HepG2 (cell line): Measurements from ENCODE around the gene THPO. TPM values are rescaled to one million over a fixed set of nuclear protein-coding genes. Genes with fewer than 3 reads are reported as not detected.

Experiments used
- ATAC-seq: fragments of 200-7000 bp; cut with Tn5 transposase; 3 replicates; pipeline ENCODE4 v1.9.1; 2020; ENCODE audit warnings: mild to moderate bottlenecking, moderate library complexity
- BruUV-seq: library from RNA; stranded (reverse); fragments of 400-500 nt; replicated peaks from 2 replicates; lab custom pipeline; 2021; lab: Mats Ljungman, UMichigan
- CTCF ChIA-PET: fragments of 300-600 bp; formaldehyde crosslinking; extraction: SDS; loops from one replicate; lab custom pipeline; 2021; ENCODE audit warnings: low total read pairs, inconsistent platforms, low intra/inter-chr PET ratio; lab: Yijun Ruan, JAX
- POLR2A ChIA-PET: fragments of 350-600 bp; sonication (Branson Sonifier 250); formaldehyde crosslinking; loops from one replicate; lab custom pipeline; 2020; ENCODE audit warnings: antibody characterized with exemption, inconsistent platforms; lab: Yijun Ruan, JAX
- DNase-seq: peaks from one replicate; pipeline ENCODE4 v3.0.0-alpha.2; 2015; ENCODE audit warnings: low spot score
- FAIRE-seq: peaks from 3 replicates; lab custom pipeline; 2011; peaks lifted over from hg19 to GRCh38; lab: Jason Lieb, UNC
- H2AFZ ChIP-seq: one replicate; pipeline ENCODE4 v1.6.1; 2011; ENCODE audit warnings: low read length, inconsistent platforms
- H3K27ac ChIP-seq: fragments of 300-600 bp; 3 replicates; pipeline ENCODE4 v1.8.0; 2011; ENCODE audit warnings: mixed run types, mild to moderate bottlenecking, mixed read lengths, low read length, inconsistent platforms; ENCODE audit not compliant: insufficient read depth; ENCODE audit errors: extremely low read length
- H3K27me3 ChIP-seq, 2 experiments: fragments of 200-600 bp in 1 of 2; 2 replicates in 1 of 2; 3 replicates in 1 of 2; pipeline versions ENCODE4 v1.6.0 to v1.8.0; 2011; ENCODE audit warnings: low read length in 2 of 2, mild to moderate bottlenecking in 2 of 2, moderate library complexity in 2 of 2, inconsistent platforms in 1 of 2; ENCODE audit not compliant: insufficient read depth in 2 of 2, control insufficient read depth in 1 of 2
- H3K36me3 ChIP-seq, 2 experiments: fragments of 200-600 bp in 1 of 2; replicated peaks in 1 of 2; 2 replicates in 1 of 2; 3 replicates in 1 of 2; pipeline versions ENCODE4 v1.5.1 to v1.8.0; 2011; ENCODE audit warnings: low read length in 2 of 2, inconsistent platforms in 1 of 2; ENCODE audit not compliant: insufficient read depth in 2 of 2, control insufficient read depth in 1 of 2
- H3K4me1 ChIP-seq: 2 replicates; pipeline ENCODE4 v1.5.1; 2012; ENCODE audit warnings: low read length, inconsistent platforms; ENCODE audit not compliant: insufficient read depth
- H3K4me2 ChIP-seq: 2 replicates; pipeline ENCODE4 v1.6.0; 2011; ENCODE audit warnings: low read depth, low read length, inconsistent platforms
- H3K4me3 ChIP-seq, 3 experiments: fragments of 200-600 bp in 1 of 3; sonication (generic), shearing (Covaris generic) in 1 of 3; replicated peaks in 1 of 3; 2 replicates each; pipeline ENCODE4 v1.5.1; 2011 to 2016; ENCODE audit warnings: low read length in 3 of 3, inconsistent platforms in 2 of 3, low read depth in 2 of 3, mild to moderate bottlenecking in 2 of 3, control low read depth in 1 of 3, mixed read lengths in 1 of 3; ENCODE audit not compliant: insufficient read depth in 1 of 3
- H3K79me2 ChIP-seq: one replicate; pipeline ENCODE4 v1.6.1; 2011; ENCODE audit warnings: low read length, inconsistent platforms; ENCODE audit not compliant: insufficient read depth
- H3K9ac ChIP-seq: 2 replicates; pipeline ENCODE4 v1.6.0; 2011; ENCODE audit warnings: mild to moderate bottlenecking, low read depth, low read length, inconsistent platforms; ENCODE audit not compliant: insufficient read depth
- H3K9me3 ChIP-seq: 2 replicates; pipeline ENCODE4 v1.5.1; 2012; ENCODE audit warnings: mild to moderate bottlenecking, low read length
- H4K20me1 ChIP-seq: 2 replicates; pipeline ENCODE4 v1.6.0; 2011; ENCODE audit warnings: inconsistent platforms, mild to moderate bottlenecking, low read length, moderate library complexity; ENCODE audit not compliant: insufficient read depth
- AKNA ChIP-seq: sonication (generic); formaldehyde crosslinking; IDR thresholded peaks from 2 replicates; pipeline ENCODE4 v1.4.0; 2020; ENCODE audit warnings: missing genetic modification reagents, borderline replicate concordance
- HMG20A ChIP-seq: IDR thresholded peaks from 2 replicates; pipeline ENCODE4 v1.6.1; 2016; ENCODE audit warnings: borderline replicate concordance
- HNF1B ChIP-seq: sonication (generic); formaldehyde crosslinking; IDR thresholded peaks from 2 replicates; pipeline ENCODE4 v1.5.1; 2020; ENCODE audit warnings: mild to moderate bottlenecking, moderate library complexity, missing genetic modification reagents
- IKZF4 ChIP-seq: sonication (generic); formaldehyde crosslinking; IDR thresholded peaks from 2 replicates; pipeline ENCODE4 v1.5.1; 2020; ENCODE audit warnings: borderline replicate concordance, mild to moderate bottlenecking, low read depth, missing genetic modification reagents; ENCODE audit errors: not compliant biosample characterization
- POGZ ChIP-seq: sonication (generic); formaldehyde crosslinking; IDR thresholded peaks from 2 replicates; pipeline ENCODE4 v1.4.0; 2020; ENCODE audit warnings: mild to moderate bottlenecking, missing genetic modification reagents
- TFAP4 ChIP-seq: sonication (generic); IDR thresholded peaks from 2 replicates; pipeline ENCODE4 v1.6.1; 2016; ENCODE audit warnings: low read depth, borderline replicate concordance
- ZBTB21 ChIP-seq: sonication (generic); formaldehyde crosslinking; IDR thresholded peaks from 2 replicates; pipeline ENCODE4 v1.4.0; 2020; ENCODE audit warnings: missing genetic modification reagents
- ZNF24 ChIP-seq: fragments of 450-650 bp; IDR thresholded peaks from 2 replicates; pipeline ENCODE4 v1.6.1; 2017; ENCODE audit warnings: antibody characterized with exemption, mild to moderate bottlenecking
- ZNF44 ChIP-seq: sonication (generic); formaldehyde crosslinking; IDR thresholded peaks from 2 replicates; pipeline ENCODE4 v1.5.1; 2020; ENCODE audit warnings: mild to moderate bottlenecking, missing genetic modification reagents
- ZNF678 ChIP-seq: sonication (generic); formaldehyde crosslinking; IDR thresholded peaks from 2 replicates; pipeline ENCODE4 v1.4.0; 2020; ENCODE audit warnings: mild to moderate bottlenecking, missing genetic modification reagents
- ZNF788 ChIP-seq: sonication (generic); formaldehyde crosslinking; IDR thresholded peaks from 2 replicates; pipeline ENCODE4 v1.5.0; 2020; ENCODE audit warnings: mild to moderate bottlenecking, missing genetic modification reagents, borderline replicate concordance
- WGBS: methylation state at CpG from one replicate; pipeline ENCODE4 v1.1.6; 2017; ENCODE audit warnings: low lambda C conversion rate; 5-methylcytosine and 5-hydroxymethylcytosine counted together
- in situ Hi-C: cut with HindIII; loops from 2 replicates; pipeline ENCODE4 v1.10.0; 2017; ENCODE audit warnings: low pct_unique_long_range_greater_than_20kb; ENCODE audit not compliant: extremely low pct_ligation_motif_present
- intact Hi-C: fragments of 100-400 bp; cut with micrococcal nuclease; formaldehyde crosslinking; loops from one replicate; pipeline ENCODE4 v1.10.0; 2022; ENCODE audit not compliant: unreplicated experiment
- polyA plus RNA-seq, 8 experiments: library from polyadenylated mRNA; depleted of rRNA in 3 of 8; stranded (reverse) in 7 of 8; unstranded in 1 of 8; fragments of >200 nt; fragmentation: Illumina TruSeq in 4 of 8; extraction: Trizol in 4 of 8; gene quantifications; 2 replicates each; pipeline versions ENCODE4 v1.2.1 to v1.2.3, GENCODE V29; 2011 to 2016; ENCODE audit warnings: low read depth in 4 of 8, missing spikeins in 1 of 8, mixed read lengths in 1 of 8; ENCODE audit not compliant: insufficient read depth in 1 of 8
- total RNA-seq, 5 experiments: library from RNA; depleted of rRNA; stranded (reverse); fragments of >200 nt; fragmentation: Illumina TruSeq; extraction: Trizol; gene quantifications; 2 replicates each; pipeline ENCODE4 v1.2.3, GENCODE V29; 2016; ENCODE audit warnings: low read depth in 1 of 5
- TF ChIP-seq, protein P1 (sequence below): sonication (generic); formaldehyde crosslinking; IDR thresholded peaks from 2 replicates; pipeline ENCODE4 v1.4.0; 2020; ENCODE audit warnings: low read depth, mild to moderate bottlenecking, missing genetic modification reagents

The THPO gene
- total and polyA plus RNA-seq, 2 of the 13 experiments (the other 11 are each of a cell fraction or from before 2014, with no cell fraction given): 2.8 to 4.8 TPM

GRCh38 chr3:184409331-184409926, 31.4 kb upstream of the THPO start:
- in situ Hi-C loops (no loop called here), intact Hi-C loops (no loop called here)
- H3K4me1 ChIP-seq: peaks cover 14% of the 10 kb centered on the region
- POLR2A ChIA-PET: no interaction called here
- H2AFZ ChIP-seq: no peak overlapping the region
- H3K4me3 ChIP-seq: no peak overlapping the region
- peaks cover 1 to 17% of the 10 kb centered on the region in 2 experiments; a peak in 4 of 5 replicates for H3K27me3 ChIP-seq
- H3K9ac ChIP-seq: no peak overlapping the region
- FAIRE-seq (no peak), ATAC-seq (peak; percentile 25; the same call in 1 of the 3 replicates), DNase-seq (no peak)
- 92% methylated on average over 4 of the region's 8 CpGs for WGBS
- no peak overlapping the region for H3K4me2 ChIP-seq
- TF ChIP-seq IKZF4 (CRISPR knock-in tag): no peak
- TF ChIP-seq ZNF44: no peak
- TF ChIP-seq TFAP4: no peak
- TF ChIP-seq HMG20A (CRISPR knock-in tag): no peak
- TF ChIP-seq, protein P1, sequence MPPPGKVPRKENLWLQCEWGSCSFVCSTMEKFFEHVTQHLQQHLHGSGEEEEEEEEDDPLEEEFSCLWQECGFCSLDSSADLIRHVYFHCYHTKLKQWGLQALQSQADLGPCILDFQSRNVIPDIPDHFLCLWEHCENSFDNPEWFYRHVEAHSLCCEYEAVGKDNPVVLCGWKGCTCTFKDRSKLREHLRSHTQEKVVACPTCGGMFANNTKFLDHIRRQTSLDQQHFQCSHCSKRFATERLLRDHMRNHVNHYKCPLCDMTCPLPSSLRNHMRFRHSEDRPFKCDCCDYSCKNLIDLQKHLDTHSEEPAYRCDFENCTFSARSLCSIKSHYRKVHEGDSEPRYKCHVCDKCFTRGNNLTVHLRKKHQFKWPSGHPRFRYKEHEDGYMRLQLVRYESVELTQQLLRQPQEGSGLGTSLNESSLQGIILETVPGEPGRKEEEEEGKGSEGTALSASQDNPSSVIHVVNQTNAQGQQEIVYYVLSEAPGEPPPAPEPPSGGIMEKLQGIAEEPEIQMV (CRISPR knock-in tag): no peak
- no peak for TF ChIP-seq AKNA
- TF ChIP-seq ZBTB21 (CRISPR knock-in tag): no peak
- TF ChIP-seq ZNF678 (CRISPR knock-in tag): no peak
- TF ChIP-seq ZNF24: no peak
- TF ChIP-seq ZNF788 (CRISPR knock-in tag): no peak
- TF ChIP-seq POGZ: no peak
- no peak for TF ChIP-seq HNF1B (CRISPR knock-in tag)
- H3K27ac ChIP-seq: no peak overlapping the region
- BruUV-seq: no TSS peak
- no peaks in the 10 kb centered on the region for H3K9me3 ChIP-seq
- H4K20me1 ChIP-seq: no peaks in the 10 kb centered on the region
- H3K36me3 ChIP-seq: no peaks in the 10 kb centered on the region
- H3K79me2 ChIP-seq: no peaks in the 10 kb centered on the region
- CTCF ChIA-PET: no interaction called here
